ENCODE results near the gene TNP2. TPM values are rescaled to one million over a fixed set of nuclear protein-coding genes. Genes with fewer than 3 reads are reported as not detected.

Gene TNP2
- total and polyA plus RNA-seq, 2 donors (not counting 3 experiments of a cell fraction or from before 2014, with no cell fraction given): not detected

- Histone ChIP-seq H3K79me2 (ENCODE audit: control insufficient read depth, insufficient read depth, low read length) (no peaks in the 10 kb centered on the region), H3K9me3 (replicated peaks; ENCODE audit: control insufficient read depth, insufficient read depth, low read length) (no peaks in the 10 kb centered on the region), H3K27ac (ENCODE audit: insufficient read depth, low read depth, low read length) (no peak overlapping the region), H2AFZ (ENCODE audit: low read depth, low read length) (no peak overlapping the region), H3K9ac (replicated peaks; ENCODE audit: extremely low read depth, insufficient read depth, low read length) (no peak overlapping the region), H3K36me3 (ENCODE audit: control insufficient read depth in 2 of 2, extremely low read depth in 1 of 2, insufficient read depth in 2 of 2, low read length in 2 of 2) (no peaks in the 10 kb centered on the region), H3K9me1 (replicated peaks; ENCODE audit: control insufficient read depth, extremely low read depth, insufficient read depth, low read length) (no peaks in the 10 kb centered on the region), H3K4me2 (ENCODE audit: insufficient read depth, low read length) (no peak overlapping the region), H4K20me1 (replicated peaks; ENCODE audit: control insufficient read depth, extremely low read depth, insufficient read depth, low read length) (no peaks in the 10 kb centered on the region), H3K4me3 (replicated peaks in 1 of 3; ENCODE audit: insufficient read depth in 1 of 3, low read depth in 1 of 3, low read length in 3 of 3) (no peak overlapping the region), H3K27me3 (ENCODE audit: control insufficient read depth in 2 of 2, insufficient read depth in 2 of 2, low read length in 2 of 2) (peaks cover 0 to 1% of the 10 kb centered on the region in 2 experiments), H3K4me1 (ENCODE audit: control insufficient read depth, extremely low read depth, insufficient read depth, low read length) (peaks cover 10% of the 10 kb centered on the region)
- dilution Hi-C loops (cut with MboI; ENCODE audit: extremely low pct_ligation_motif_present, low sequenced_read_pairs) (no loop called here), intact Hi-C loops (cut with micrococcal nuclease) (loop anchor here (10.0 kb wide), 1 partner anchor 62 kb away; no protein-coding TSS in a partner anchor)
- BruUV-seq (replicated peaks): no TSS peak
- TF ChIP-seq GATA2 (IDR thresholded peaks at IDR 0.05; ENCODE audit: insufficient read depth, insufficient read length, low read depth, low read length): no peak
- no peak for TF ChIP-seq MAX (IDR thresholded peaks at IDR 0.05; ENCODE audit: insufficient read depth, insufficient read length)
- TF ChIP-seq JUN (IDR thresholded peaks at IDR 0.05; ENCODE audit: borderline replicate concordance, insufficient read depth, insufficient read length, low read depth): no peak
- no peak for TF ChIP-seq POLR2AphosphoS5 (IDR thresholded peaks at IDR 0.05; ENCODE audit: insufficient read depth, low read depth, low read length)
- no peak for TF ChIP-seq POLR2A (IDR thresholded peaks at IDR 0.05; ENCODE audit: low read depth, low read length)
- no peak for TF ChIP-seq MYC (IDR thresholded peaks at IDR 0.05; ENCODE audit: low read depth, low read length)
- no peak for TF ChIP-seq FOS (IDR thresholded peaks at IDR 0.05; ENCODE audit: borderline replicate concordance, insufficient read depth, low read length)
- no peak for TF ChIP-seq EZH2 (IDR thresholded peaks at IDR 0.05; ENCODE audit: borderline replicate concordance, low read depth, low read length, severe bottlenecking)
- no peak for TF ChIP-seq CTCF (IDR thresholded peaks at IDR 0.05; ENCODE audit: extremely low read depth in 1 of 2, insufficient read depth in 1 of 2, low read depth in 1 of 2, low read length in 2 of 2)
- FAIRE-seq (no peak), DNase-seq (ENCODE audit: low read depth, low spot score) (no peak)
- CTCF ChIA-PET: interaction anchor here (1.0 to 1.2 kb wide), 3 partner anchors 34 to 289 kb away, joined by 3 to 4 read pairs (median 3); no protein-coding TSS in a partner anchor
- POLR2A ChIA-PET: no interaction called here
Measured at GRCh38 chr16:11252482-11252931, 16.6 kb downstream of the TNP2 start.
